HG03565 (cell line): Measurements from ENCODE around the gene AHCYL2.
"Not testable (repeated sequence)": the region's sequence is repeated elsewhere in the genome, so short reads cannot be mapped to it uniquely, and the experiment has no call there.

Source experiments
- ATAC-seq: cut with Tn5 transposase; IDR thresholded peaks from one replicate; pipeline ENCODE4 v1.9.1; 2021; ENCODE audit warnings: mild to moderate bottlenecking, moderate library complexity; ENCODE audit not compliant: unreplicated experiment

Gene AHCYL2

GRCh38 chr7:129446925-129447324, 222.1 kb downstream of the AHCYL2 start:
- ATAC-seq, result not testable (repeated sequence)

GRCh38 chr7:129447445-129447844, 222.6 kb downstream of the AHCYL2 start:
- ATAC-seq, result not testable (repeated sequence)

- ATAC-seq, result not testable (repeated sequence)
These were observed 223.8 kb downstream of the AHCYL2 start for GRCh38 chr7:129448608-129449007.

- ATAC-seq, result no peak
These were observed 225.5 kb downstream of the AHCYL2 start for GRCh38 chr7:129450295-129450694.

- no peak for ATAC-seq
These were observed 227.9 kb downstream of the AHCYL2 start for GRCh38 chr7:129452589-129453231.

GRCh38 chr7:129453510-129454248, 228.8 kb downstream of the AHCYL2 start:
- no peak for ATAC-seq

GRCh38 chr7:129454249-129454551, 229.4 kb downstream of the AHCYL2 start:
- no peak for ATAC-seq

GRCh38 chr7:129456421-129456820, 231.6 kb downstream of the AHCYL2 start:
- no peak for ATAC-seq

- no peak for ATAC-seq
These were observed 232.3 kb downstream of the AHCYL2 start for GRCh38 chr7:129457101-129457500.

GRCh38 chr7:129458171-129458570, 233.3 kb downstream of the AHCYL2 start:
- ATAC-seq, result no peak

GRCh38 chr7:129461809-129462208, 237.0 kb downstream of the AHCYL2 start:
- no peak for ATAC-seq

- no peak for ATAC-seq
These were observed 237.6 kb downstream of the AHCYL2 start for GRCh38 chr7:129462420-129462819.

GRCh38 chr7:129464194-129464593, 239.4 kb downstream of the AHCYL2 start:
- ATAC-seq, result no peak

- no peak for ATAC-seq
These were observed 240.2 kb downstream of the AHCYL2 start for GRCh38 chr7:129465080-129465479.

GRCh38 chr7:129466796-129467195, 242.0 kb downstream of the AHCYL2 start:
- no peak for ATAC-seq

GRCh38 chr7:129468087-129468486, 243.3 kb downstream of the AHCYL2 start:
- ATAC-seq, result no peak

GRCh38 chr7:129468547-129468946, 243.7 kb downstream of the AHCYL2 start:
- ATAC-seq, result no peak

GRCh38 chr7:129469930-129470329, 245.1 kb downstream of the AHCYL2 start:
- ATAC-seq, result no peak

GRCh38 chr7:129470411-129470810, 245.6 kb downstream of the AHCYL2 start:
- ATAC-seq, result no peak

GRCh38 chr7:129471402-129471827, 246.6 kb downstream of the AHCYL2 start:
- ATAC-seq, result no peak

- not testable (repeated sequence) for ATAC-seq
These were observed 251.1 kb downstream of the AHCYL2 start for GRCh38 chr7:129475931-129476330.

GRCh38 chr7:129476398-129476797, 251.6 kb downstream of the AHCYL2 start:
- not testable (repeated sequence) for ATAC-seq
